ENCODE results near the gene ASTN2. TPM values are rescaled to one million over a fixed set of nuclear protein-coding genes. Genes with fewer than 3 reads are reported as not detected.

ASTN2 gene
- total RNA-seq, 1 donor from 2014 or later, result 13.6 TPM

DNA sequence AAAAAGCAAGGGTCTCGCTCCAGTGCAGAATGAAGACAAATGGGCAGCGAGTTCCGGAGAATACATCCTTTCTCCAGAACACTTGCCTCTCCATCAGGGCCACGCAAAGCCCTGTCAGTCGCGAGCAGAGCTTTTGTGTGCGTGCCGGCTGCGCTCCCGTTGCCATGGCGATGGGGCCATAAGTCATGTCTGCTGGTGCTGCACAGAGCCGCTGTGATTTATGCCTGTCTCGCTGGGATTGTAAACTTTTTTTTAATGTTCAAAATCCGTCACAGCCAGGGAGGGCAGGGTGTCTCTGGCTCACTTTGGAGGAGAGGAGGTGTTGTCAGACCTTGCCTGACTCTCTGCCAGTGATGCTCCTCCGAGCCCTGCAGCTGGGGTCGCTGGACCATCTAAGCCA is 455.0 kb downstream of the ASTN2 start:
- Histone ChIP-seq H3K27ac (ENCODE audit: low read depth, low read length) (no peak overlapping the region), H3K4me2 (ENCODE audit: low read length) (peak overlapping the region; percentile 58), H4K20me1 (ENCODE audit: insufficient read depth, low read length) (no peaks in the 10 kb centered on the region), H3K27me3 (ENCODE audit: insufficient read depth, low read length) (no peaks in the 10 kb centered on the region), H3K4me1 (ENCODE audit: insufficient read depth, low read length) (no peaks in the 10 kb centered on the region), H3K9ac (ENCODE audit: low read length) (no peak overlapping the region), H2AFZ (ENCODE audit: low read depth, low read length) (no peak overlapping the region), H3K4me3 (ENCODE audit: insufficient read depth, low read depth, low read length) (no peak overlapping the region), H3K79me2 (ENCODE audit: insufficient read depth, low read length) (no peaks in the 10 kb centered on the region), H3K9me3 (ENCODE audit: insufficient read depth, low read depth, low read length) (no peaks in the 10 kb centered on the region), H3K36me3 (ENCODE audit: insufficient read depth, low read length) (no peaks in the 10 kb centered on the region)
- no peak overlapping the region for H3K4me3 Mint-ChIP-seq (ENCODE audit: unreplicated experiment)
- no peak overlapping the region for H3K27ac Mint-ChIP-seq (ENCODE audit: unreplicated experiment)
- H3K9me3 Mint-ChIP-seq (ENCODE audit: unreplicated experiment), result peaks cover 3% of the 10 kb centered on the region
- TF ChIP-seq, protein P1, sequence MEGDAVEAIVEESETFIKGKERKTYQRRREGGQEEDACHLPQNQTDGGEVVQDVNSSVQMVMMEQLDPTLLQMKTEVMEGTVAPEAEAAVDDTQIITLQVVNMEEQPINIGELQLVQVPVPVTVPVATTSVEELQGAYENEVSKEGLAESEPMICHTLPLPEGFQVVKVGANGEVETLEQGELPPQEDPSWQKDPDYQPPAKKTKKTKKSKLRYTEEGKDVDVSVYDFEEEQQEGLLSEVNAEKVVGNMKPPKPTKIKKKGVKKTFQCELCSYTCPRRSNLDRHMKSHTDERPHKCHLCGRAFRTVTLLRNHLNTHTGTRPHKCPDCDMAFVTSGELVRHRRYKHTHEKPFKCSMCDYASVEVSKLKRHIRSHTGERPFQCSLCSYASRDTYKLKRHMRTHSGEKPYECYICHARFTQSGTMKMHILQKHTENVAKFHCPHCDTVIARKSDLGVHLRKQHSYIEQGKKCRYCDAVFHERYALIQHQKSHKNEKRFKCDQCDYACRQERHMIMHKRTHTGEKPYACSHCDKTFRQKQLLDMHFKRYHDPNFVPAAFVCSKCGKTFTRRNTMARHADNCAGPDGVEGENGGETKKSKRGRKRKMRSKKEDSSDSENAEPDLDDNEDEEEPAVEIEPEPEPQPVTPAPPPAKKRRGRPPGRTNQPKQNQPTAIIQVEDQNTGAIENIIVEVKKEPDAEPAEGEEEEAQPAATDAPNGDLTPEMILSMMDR (IDR thresholded peaks at IDR 0.05; ENCODE audit: insufficient read depth, low read depth, low read length), result no peak
- no peak for TF ChIP-seq EZH2 (IDR thresholded peaks at IDR 0.05; ENCODE audit: insufficient read depth, low read length)
- H3K36me3 Mint-ChIP-seq (ENCODE audit: low read depth, unreplicated experiment), result peaks cover 3% of the 10 kb centered on the region
- H3K27me3 Mint-ChIP-seq (ENCODE audit: low read depth, unreplicated experiment), result no peaks in the 10 kb centered on the region
- DNase-seq (ENCODE audit: low read depth) (peak; percentile 32), FAIRE-seq (no peak)
- H3K4me1 Mint-ChIP-seq (ENCODE audit: low read depth, unreplicated experiment), result no peaks in the 10 kb centered on the region

DNA sequence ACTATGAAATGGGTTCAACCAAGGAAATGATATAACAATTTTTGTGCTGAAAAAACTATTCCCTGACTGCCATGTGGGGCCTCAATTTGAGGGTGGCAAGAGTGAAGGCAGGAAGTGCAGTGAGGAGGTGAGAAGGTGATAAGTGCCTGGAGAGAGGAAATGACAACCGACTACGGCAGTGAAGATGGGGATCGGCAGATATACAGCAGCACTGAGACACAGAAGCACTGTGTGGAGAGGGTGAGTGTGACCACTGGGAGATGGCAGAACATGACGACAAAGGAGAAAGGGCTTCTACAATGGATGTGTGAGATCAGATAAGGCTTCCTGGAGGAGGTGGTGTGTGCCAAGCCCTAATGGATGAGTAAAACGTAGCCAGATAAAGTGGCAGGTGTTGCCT is 456.0 kb downstream of the ASTN2 start:
- TF ChIP-seq, protein P1 (IDR thresholded peaks at IDR 0.05; ENCODE audit: insufficient read depth, low read depth, low read length), result no peak
- TF ChIP-seq EZH2 (IDR thresholded peaks at IDR 0.05; ENCODE audit: insufficient read depth, low read length), result no peak
- Histone ChIP-seq H3K9me3 (ENCODE audit: insufficient read depth, low read depth, low read length) (no peaks in the 10 kb centered on the region), H3K4me1 (ENCODE audit: insufficient read depth, low read length) (no peaks in the 10 kb centered on the region), H2AFZ (ENCODE audit: low read depth, low read length) (no peak overlapping the region), H3K36me3 (ENCODE audit: insufficient read depth, low read length) (no peaks in the 10 kb centered on the region), H3K79me2 (ENCODE audit: insufficient read depth, low read length) (no peaks in the 10 kb centered on the region), H4K20me1 (ENCODE audit: insufficient read depth, low read length) (no peaks in the 10 kb centered on the region), H3K9ac (ENCODE audit: low read length) (no peak overlapping the region), H3K27ac (ENCODE audit: low read depth, low read length) (no peak overlapping the region), H3K4me3 (ENCODE audit: insufficient read depth, low read depth, low read length) (no peak overlapping the region), H3K27me3 (ENCODE audit: insufficient read depth, low read length) (no peaks in the 10 kb centered on the region), H3K4me2 (ENCODE audit: low read length) (no peak overlapping the region)
- Mint-ChIP-seq H3K4me3 (ENCODE audit: unreplicated experiment) (no peak overlapping the region), H3K27ac (ENCODE audit: unreplicated experiment) (no peak overlapping the region), H3K36me3 (ENCODE audit: low read depth, unreplicated experiment) (peaks cover 3% of the 10 kb centered on the region), H3K4me1 (ENCODE audit: low read depth, unreplicated experiment) (no peaks in the 10 kb centered on the region), H3K27me3 (ENCODE audit: low read depth, unreplicated experiment) (no peaks in the 10 kb centered on the region), H3K9me3 (ENCODE audit: unreplicated experiment) (peaks cover 3% of the 10 kb centered on the region)
- no peak for FAIRE-seq
- DNase-seq (ENCODE audit: low read depth), result no peak

- Mint-ChIP-seq H3K4me1 (ENCODE audit: low read depth, unreplicated experiment) (peaks cover 23% of the 10 kb centered on the region), H3K36me3 (ENCODE audit: low read depth, unreplicated experiment) (no peaks in the 10 kb centered on the region), H3K4me3 (ENCODE audit: unreplicated experiment) (no peak overlapping the region), H3K27ac (ENCODE audit: unreplicated experiment) (no peak overlapping the region), H3K27me3 (ENCODE audit: low read depth, unreplicated experiment) (no peaks in the 10 kb centered on the region), H3K9me3 (ENCODE audit: unreplicated experiment) (no peaks in the 10 kb centered on the region)
- Histone ChIP-seq H3K9ac (ENCODE audit: low read length) (no peak overlapping the region), H3K9me3 (ENCODE audit: insufficient read depth, low read depth, low read length) (no peaks in the 10 kb centered on the region), H3K27ac (ENCODE audit: low read depth, low read length) (no peak overlapping the region), H3K4me3 (ENCODE audit: insufficient read depth, low read depth, low read length) (no peak overlapping the region), H3K4me2 (ENCODE audit: low read length) (no peak overlapping the region), H3K4me1 (ENCODE audit: insufficient read depth, low read length) (peaks cover 16% of the 10 kb centered on the region), H3K36me3 (ENCODE audit: insufficient read depth, low read length) (no peaks in the 10 kb centered on the region), H3K79me2 (ENCODE audit: insufficient read depth, low read length) (no peaks in the 10 kb centered on the region), H3K27me3 (ENCODE audit: insufficient read depth, low read length) (no peaks in the 10 kb centered on the region), H2AFZ (ENCODE audit: low read depth, low read length) (no peak overlapping the region), H4K20me1 (ENCODE audit: insufficient read depth, low read length) (no peaks in the 10 kb centered on the region)
- no peak for FAIRE-seq
- no peak for DNase-seq (ENCODE audit: low read depth)
- no peak for TF ChIP-seq EZH2 (IDR thresholded peaks at IDR 0.05; ENCODE audit: insufficient read depth, low read length)
- TF ChIP-seq, protein P1 (IDR thresholded peaks at IDR 0.05; ENCODE audit: insufficient read depth, low read depth, low read length), result no peak
Measured at GRCh38 chr9:116954731-116955130, 460.1 kb downstream of the ASTN2 start.
